HG02870 (cell line): ENCODE measurements around the gene MDM4.
"Not testable (repeated sequence)": the region's sequence is repeated elsewhere in the genome, so short reads cannot be mapped to it uniquely, and the experiment has no call there.

Experiments used
- ATAC-seq: cut with Tn5 transposase; IDR thresholded peaks from one replicate; pipeline ENCODE4 v1.9.1; 2021; ENCODE audit warnings: mild to moderate bottlenecking, moderate library complexity; ENCODE audit not compliant: unreplicated experiment

MDM4 gene

DNA sequence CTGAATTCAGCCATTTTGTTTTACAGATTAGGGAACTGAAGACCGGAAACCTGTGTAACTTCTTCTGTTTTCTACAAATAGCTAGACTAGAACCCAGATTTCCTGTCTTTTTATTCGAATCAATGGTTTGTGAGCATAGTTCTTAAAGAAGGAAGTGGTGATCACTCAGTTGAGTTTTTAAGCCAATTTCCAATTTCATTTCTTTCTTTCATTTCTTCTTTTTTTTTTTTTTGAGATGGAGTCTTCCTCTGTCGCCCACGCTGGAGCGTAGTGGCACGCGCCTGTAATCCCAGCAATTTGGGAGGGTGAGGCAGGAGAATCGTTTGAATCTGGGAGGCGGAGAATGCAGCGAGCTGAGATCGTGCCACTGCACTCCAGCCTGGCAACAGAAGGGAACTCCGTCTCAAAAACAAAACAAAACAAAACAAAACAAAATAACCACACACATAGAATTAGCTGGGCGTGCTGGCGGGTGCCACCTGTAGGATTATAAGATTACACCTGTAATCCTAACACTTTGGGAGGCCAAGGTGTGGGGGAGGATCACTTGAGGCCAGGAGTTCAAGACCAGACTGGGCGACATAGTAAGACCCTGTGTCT, 3.0 kb upstream of the MDM4 start:
- ATAC-seq = no peak

DNA sequence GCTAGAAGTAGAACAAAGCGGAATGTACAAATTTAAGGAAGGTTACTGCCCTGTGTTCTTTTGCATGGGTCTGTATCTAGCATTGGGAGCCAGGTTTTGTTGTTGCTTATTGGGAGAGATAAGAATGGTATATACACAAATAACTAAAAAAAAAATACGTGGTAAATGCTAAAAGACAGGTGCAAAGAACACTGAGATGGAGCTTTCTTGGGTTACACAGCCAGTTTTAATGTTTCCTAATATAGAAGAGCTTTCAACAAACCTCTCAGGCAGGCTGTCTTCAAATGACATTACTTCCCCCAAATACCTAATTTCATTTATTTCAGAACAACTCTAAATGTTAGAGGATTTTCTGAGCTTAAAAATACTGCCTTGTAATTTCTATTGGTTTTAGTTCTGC, 1.4 kb upstream of the MDM4 start:
- no peak for ATAC-seq

- not testable (repeated sequence) for ATAC-seq
Observed at GRCh38 chr1:204517382-204517781, 1.2 kb downstream of the MDM4 start.

- ATAC-seq = no peak
Observed at GRCh38 chr1:204520834-204521709, 4.9 kb downstream of the MDM4 start.

DNA sequence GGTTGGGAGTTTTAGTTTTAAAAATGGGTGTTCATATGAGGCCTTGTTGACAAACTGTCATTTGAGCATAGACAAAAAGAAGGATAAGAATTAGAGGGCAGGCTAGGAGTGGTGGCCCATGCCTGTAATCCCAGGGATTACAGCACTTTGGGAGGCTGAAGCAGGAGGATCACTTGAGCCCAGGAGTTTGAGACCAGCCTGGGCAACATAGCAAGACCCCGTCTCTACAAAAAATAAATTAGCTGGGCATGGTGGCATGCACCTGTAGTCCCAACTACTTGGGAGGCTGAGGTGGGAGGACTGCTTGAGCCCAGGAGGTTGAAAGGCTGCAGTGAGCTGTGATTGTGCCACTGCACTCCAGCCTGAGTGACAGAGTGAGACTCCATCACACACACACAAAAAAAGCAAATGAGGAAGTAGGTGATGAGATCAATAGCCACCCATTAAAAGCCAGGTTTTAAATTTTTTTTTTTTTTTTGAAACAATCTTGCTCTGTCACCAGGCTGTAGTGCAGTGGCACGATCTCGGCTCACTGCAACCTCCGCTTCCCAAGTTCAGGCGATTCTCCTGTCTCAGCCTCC, 5.8 kb downstream of the MDM4 start:
- not testable (repeated sequence) for ATAC-seq

DNA sequence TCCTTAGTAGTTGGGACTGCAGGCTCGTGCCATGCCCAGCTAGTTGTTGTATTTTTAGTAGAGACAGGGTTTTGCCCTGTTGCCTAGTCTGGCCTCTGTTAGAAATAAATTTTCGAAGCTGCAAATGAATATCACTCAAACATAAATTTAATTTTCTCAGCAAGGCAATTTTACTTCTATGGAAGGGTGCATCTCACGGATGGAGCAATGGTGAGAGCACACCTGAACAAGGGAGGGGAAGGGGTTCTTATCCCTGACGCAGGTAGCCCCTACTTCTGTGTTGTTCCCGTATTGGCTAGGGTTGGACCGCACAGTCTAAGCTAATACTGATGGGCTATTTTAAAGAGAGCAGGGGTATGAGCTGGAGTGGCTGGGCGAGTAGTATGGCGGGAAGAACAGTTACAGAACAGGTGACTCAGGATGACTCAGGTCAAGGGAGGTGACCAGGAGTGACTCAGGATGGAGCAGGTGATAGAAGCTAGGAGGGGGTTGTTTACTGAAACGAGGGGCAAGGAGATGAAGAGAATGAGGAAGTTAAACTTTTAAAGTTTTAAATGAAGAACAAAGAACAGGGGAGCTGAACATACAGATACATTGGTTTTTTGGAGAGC, 7.5 kb downstream of the MDM4 start:
- ATAC-seq = no peak

- peak; percentile 48 for ATAC-seq
Observed at GRCh38 chr1:204524986-204525385, 8.8 kb downstream of the MDM4 start.

GRCh38 chr1:204528241-204528640, 12.0 kb downstream of the MDM4 start:
- ATAC-seq = no peak

GRCh38 chr1:204528677-204529076, 12.5 kb downstream of the MDM4 start:
- ATAC-seq = no peak

GRCh38 chr1:204529371-204529895, 13.2 kb downstream of the MDM4 start:
- ATAC-seq = no peak

GRCh38 chr1:204530932-204531331, 14.7 kb downstream of the MDM4 start:
- peak; percentile 83 for ATAC-seq

DNA sequence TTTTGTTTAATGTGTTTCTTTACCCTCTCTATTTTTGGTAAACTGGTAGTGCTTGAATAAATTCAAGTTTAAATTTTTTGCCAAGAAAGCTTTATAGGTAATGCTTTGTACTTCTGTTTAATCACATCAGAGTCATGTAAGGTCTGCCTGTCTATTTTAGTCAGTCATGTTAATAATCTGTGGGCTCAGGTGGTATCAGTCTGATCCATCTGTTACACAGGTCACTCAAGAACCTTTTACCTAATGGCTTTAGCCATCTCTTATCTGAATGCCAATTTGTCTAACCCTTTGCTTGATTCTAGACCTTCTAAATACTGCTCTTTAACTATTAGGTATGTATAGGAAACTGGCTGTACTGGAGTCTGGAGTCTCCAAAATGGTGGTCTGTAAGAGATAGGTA, 16.6 kb downstream of the MDM4 start:
- no peak for ATAC-seq

DNA sequence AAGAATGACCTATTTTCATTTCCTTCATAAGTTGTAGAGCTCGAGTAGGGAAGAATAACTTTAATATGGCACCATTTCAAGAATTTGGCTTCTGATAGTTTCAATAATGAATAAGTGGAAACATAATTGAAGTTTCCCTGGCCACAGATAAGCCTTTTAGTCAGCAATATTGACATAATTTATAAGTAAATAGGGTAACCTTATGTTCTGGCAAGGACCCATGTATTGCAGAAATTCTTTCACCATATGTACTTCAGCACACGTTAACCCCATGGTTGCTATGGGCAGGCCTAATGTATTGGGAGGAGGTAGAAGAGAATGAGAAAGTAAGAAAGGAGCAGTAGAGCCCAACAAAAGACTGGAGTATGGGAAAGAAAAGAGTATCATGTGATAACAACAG, 25.4 kb downstream of the MDM4 start:
- ATAC-seq = no peak

GRCh38 chr1:204544321-204544720, 28.1 kb downstream of the MDM4 start:
- no peak for ATAC-seq

DNA sequence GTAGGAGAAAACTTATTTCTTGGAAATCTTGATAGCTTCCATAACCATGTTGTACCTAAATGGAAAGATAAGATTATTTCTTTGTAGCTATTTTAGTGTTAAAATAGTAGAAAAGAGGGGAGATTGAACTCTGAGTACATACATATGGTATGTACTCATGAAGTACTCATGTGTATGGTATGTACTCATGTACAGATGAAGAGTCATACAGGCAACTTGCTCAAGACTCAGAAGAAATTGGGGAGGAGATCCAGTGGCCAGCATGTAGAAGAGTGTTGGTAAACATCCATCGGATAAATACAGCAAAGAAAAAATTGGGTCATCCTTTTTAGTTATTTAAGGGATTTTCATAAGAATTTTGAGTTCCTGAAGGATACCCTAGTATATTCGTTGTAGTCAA, 29.0 kb downstream of the MDM4 start:
- no peak for ATAC-seq

- no peak for ATAC-seq
Observed at GRCh38 chr1:204545881-204546280, 29.7 kb downstream of the MDM4 start.

GRCh38 chr1:204548265-204548664, 32.1 kb downstream of the MDM4 start:
- no peak for ATAC-seq

DNA sequence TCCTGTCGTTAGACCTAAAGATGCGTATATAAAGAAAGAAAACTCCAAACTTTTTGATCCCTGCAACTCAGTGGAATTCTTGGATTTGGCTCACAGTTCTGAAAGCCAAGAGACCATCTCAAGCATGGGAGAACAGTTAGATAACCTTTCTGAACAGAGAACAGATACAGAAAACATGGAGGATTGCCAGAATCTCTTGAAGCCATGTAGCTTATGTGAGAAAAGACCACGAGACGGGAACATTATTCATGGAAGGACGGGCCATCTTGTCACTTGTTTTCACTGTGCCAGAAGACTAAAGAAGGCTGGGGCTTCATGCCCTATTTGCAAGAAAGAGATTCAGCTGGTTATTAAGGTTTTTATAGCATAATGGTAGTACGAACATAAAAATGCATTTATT, 33.1 kb downstream of the MDM4 start:
- ATAC-seq = no peak

- no peak for ATAC-seq
Observed at GRCh38 chr1:204550926-204551325, 34.7 kb downstream of the MDM4 start.

DNA sequence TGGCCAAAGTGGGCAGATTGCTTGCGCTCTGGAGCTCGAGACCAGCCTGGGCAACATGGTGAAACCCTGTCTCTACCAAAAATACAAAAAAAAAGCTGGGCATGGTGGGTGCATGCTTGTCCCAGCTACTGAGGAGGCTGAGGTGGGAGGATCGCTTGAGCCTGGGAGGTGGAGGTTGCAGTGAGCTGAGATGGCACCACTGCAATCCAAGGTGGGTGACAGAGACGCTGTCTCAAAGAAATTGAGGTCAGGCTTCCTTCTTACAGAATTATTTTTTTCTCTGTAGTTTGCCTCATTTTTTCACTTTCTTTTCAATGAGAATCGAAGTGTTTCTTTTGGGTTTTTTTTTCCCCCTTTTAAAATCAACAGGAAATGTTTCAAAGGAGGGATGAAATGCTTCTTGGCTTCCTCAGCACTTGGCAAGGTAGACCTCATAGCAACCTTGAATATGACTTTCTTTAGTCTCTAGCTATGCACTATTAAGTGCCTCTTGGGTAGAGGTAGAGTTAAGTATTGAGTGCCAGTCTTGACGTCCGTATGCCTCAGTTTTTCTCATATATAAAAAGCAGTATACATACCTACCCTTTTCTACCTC, 40.3 kb downstream of the MDM4 start:
- no peak for ATAC-seq

- no peak for ATAC-seq
Observed at GRCh38 chr1:204558467-204558866, 42.3 kb downstream of the MDM4 start.
